ENCODE results near the gene SCUBE3.

The SCUBE3 gene

DNA sequence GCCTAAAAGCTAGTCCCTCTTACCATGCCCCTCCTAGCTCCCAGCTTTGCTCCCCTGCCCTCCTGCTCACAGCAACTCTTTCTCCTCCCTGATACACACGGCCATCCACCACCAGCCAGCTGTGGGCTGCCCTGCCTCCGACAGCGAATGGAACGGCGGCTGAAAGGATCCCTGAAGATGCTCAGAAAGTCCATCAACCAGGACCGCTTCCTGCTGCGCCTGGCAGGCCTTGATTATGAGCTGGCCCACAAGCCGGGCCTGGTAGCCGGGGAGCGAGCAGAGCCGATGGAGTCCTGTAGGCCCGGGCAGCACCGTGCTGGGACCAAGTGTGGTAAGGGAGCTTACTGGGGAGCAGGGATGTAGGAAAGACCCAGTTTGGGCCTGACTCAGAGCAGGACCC lies 29.1 kb downstream of the SCUBE3 start:
- no peak for DNase-seq

DNA sequence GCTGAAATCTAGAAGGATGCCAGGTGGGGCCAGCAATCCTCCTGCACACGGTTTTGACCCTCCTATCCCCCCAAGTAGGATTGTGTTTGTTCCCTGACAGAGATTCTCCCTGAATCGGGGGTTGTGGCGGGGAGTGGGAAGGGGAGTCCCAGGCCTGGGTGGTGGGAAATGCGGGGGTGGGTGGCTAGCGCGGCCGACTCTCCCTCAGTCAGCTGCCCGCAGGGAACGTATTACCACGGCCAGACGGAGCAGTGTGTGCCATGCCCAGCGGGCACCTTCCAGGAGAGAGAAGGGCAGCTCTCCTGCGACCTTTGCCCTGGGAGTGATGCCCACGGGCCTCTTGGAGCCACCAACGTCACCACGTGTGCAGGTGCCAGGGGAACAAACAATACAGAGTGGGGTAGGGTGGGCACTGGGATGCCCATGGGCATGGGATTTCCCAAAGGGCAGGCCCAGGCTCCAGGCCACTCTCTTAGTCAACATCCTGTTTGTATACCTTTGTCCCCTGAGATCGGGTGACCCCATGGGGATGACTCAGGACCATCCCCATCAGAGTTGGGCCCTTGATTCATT lies 29.7 kb downstream of the SCUBE3 start:
- no peak for DNase-seq

DNA sequence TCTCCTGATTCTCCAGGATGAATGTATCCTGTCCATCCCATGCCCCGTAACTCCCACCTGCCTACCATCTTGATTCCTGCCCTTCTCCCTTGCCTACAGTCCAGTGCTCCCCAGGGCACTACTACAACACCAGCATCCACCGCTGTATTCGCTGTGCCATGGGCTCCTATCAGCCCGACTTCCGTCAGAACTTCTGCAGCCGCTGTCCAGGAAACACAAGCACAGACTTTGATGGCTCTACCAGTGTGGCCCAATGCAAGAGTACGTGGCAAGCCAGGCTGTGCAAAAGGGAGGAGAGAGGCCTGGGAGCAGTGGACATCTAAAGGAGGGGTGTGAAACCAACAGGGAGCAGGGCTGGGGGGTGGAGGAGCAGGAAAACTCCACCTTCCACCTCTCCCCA lies 30.8 kb downstream of the SCUBE3 start:
- DNase-seq = no peak

DNA sequence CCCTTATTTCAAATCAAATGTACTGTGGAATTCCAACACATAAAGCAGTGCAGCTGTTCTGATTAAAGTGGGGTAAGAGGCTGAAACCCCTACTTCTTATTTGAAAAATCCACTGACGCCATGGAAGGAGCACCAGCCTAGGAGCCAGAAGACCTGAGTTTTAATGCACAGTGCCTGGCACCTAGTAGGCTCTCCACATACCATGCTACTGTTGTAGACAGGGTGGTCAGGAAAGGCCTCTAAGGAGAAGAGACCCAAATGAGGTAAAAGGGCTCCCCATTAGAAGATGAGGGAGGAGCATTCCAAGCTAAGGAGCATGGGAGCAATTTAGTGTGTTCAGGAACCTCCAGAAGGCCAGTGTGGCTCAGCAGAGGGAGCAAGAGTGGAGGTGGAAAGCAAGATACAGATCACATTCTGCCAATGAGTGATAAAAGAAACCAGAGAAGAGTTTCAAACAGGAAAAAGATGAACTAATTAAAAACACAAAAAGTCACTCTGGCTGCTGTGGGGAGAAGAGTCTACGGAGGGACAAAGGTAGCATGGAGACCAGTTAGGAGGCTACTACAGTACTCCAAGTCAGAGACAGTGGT lies 34.0 kb downstream of the SCUBE3 start:
- no peak for DNase-seq

DNA sequence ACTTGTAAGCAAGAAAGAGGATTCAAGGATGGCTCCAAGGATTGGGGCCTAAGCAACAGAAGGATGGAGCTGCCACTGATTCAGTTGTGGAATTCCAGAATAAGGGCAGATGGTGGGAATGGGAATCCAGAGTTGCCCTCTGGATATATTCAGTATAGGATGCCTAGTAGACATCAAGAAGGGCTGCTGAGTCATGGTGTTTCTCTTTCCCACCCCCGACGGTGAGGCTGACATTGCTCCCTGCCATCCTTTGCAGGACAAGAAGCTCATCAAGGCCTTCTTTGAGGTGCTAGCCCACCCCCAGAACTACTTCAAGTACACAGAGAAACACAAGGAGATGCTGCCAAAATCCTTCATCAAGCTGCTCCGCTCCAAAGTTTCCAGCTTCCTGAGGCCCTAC lies 34.5 kb downstream of the SCUBE3 start:
- DNase-seq = no peak

DNA sequence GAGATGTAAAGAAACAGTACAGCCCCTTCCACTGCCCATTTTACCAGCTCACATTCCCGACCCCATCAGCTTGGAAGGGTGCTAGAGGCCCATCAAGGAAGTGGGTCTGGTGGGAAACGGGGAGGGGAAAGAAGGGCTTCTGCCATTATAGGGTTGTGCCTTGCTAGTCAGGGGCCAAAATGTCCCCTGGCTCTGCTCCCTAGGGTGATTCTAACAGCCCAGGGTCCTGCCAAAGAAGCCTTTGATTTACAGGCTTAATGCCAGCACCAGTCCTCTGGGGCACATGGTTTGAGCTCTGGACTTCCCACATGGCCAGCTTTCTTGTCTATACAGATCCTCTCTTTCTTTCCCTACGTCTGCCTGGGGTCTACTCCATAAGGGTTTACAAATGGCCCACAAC lies 35.2 kb downstream of the SCUBE3 start:
- no peak for DNase-seq

DNA sequence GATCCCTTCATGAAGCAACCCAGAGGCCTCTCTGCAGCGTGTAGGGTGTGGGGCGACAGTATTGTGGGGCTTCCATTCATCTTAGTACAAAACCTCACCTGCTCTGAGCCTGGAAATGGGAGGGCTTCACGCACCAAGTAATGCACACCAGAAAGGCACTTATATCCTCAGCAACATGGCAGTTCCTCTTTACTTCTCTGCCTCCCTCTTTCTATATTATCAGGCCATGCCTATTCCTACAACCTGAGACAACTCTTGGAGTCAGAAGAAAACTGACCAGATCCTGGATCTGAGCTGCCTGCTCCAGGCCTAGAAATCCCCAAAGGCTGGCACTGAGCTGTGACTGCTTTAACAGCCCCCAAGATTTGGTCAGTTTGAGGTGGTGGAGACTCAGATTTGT lies 38.2 kb downstream of the SCUBE3 start:
- no peak for DNase-seq

DNA sequence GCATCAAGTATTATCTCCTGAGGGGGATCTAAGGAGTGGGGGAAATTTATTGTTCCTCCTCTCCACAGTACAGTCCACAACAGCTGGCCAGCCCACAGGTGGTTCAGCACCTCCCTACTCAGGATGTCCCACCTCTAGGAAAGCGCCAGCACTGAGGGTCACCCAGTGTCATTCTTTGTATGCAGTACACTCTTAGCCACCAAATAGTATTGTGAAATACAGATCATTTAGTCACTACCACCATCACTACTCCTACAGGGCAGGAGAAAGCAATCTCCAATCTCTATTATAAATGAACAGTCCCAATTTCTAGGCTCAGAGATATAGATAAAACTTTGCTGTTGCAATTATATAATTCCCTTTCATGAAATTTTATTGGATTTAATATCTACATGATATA lies 39.5 kb downstream of the SCUBE3 start:
- no peak for DNase-seq

DNA sequence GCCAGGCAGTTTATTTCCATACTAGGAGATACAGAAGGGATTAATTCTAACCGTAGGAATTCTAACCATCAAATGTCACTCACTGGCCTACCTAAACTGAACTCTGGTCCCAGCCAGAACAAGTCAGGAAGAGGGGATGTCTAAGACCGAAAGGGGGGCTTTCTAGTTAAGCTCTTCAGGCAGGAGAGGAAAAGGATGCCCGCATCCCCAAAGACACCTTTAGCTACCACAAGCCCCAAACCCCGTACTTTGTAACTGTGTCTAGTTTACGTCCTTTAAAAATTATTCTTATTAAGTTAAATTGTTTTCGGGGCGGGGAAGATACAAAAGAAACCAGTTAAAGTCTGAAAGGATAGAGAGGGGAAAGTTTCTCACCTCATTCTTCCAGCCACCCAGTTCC lies 44.6 kb downstream of the SCUBE3 start:
- no peak for DNase-seq

DNA sequence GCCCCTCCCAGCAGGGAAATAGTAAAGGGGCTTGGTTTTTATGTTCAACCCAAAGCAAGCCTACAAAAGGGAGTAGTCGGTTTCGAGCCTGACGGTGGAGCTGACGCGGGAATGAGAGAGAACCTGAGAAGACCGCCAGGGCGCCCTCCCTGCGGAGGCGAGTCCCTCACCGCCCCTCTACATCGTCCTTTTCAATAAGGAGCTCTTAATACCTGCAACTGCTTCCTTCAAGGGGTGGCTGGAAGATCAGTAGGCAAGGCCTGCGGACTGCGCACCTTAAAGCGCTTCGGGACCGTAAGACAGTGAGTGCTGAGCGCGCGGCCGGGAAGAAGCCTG lies 45.1 kb downstream of the SCUBE3 start:
- peak; percentile 29 for DNase-seq

DNA sequence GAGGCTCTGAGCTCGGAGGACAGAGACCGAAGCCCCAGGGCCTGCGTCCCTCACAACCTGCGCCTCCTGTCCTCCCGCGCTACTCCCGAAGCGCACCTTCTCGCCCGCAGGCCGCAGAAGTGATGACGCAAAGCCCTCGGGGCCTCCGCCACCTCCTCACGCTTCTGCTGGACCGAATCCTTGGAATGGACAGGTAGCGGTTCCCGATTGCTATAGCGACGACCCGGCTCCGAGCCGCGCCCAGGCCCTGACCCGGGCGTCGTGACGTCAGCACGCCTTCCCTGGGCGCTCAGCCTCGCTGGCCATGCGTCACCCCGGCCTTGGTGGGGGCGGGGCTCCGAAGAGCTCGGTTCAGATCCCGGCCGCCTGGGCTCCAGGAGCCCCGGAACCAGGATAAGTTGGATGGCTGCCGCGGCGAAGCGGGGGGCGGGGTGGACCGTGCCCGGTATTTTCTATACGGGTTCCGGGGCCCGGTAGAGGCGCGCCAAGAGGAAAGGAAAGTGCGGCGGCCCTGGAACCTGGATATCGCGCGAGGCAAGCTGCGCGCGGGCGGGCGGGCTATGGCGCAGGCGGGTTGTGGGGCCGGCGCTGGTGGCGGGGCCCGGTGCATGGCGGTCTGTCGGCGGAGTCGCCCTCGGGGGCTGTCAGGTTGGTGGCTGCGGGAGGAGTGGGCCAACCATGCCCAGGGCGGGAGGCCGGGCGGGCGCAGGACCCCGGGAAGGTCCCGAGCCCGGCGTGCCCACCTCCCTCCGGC lies 45.6 kb downstream of the SCUBE3 start, which contains the start of gene ZNF76:
TSS of gene ZNF76 (plus strand) at position 542 of the 754 bp plus-strand sequence. CDS start 21,417 bp downstream, outside the sequence.
- DNase-seq = peak; percentile 92

DNA sequence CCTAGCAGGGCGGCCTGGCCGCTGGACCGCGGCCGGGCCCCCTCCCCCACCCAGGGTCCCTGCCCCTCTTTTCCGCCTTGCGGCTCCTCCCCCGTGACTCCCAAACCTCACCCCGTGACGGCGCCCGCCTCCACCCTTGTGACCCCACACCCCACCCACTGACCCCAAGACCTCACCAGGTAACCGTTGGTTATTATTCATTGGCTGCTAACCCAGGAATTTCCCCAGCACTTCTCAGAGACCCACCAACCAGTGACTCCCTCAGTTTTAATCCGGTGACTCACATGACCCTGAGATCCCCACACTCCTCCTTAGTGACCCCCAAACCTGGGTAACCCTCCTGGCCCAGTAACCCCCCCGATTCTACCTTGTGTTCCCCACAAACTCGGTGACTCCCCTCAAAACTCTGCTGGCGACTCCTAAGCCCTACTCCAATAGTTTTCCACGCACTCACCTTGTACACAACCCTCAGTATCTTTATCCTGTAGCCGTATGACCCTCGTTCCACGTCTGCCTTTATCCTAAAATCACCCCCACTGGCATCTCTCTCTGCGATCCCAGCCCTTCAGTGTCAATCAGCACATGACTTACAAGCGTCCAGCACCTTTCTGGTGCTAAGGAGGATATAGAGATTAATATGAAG lies 46.3 kb downstream of the SCUBE3 start:
- DNase-seq = peak; percentile 64

DNA sequence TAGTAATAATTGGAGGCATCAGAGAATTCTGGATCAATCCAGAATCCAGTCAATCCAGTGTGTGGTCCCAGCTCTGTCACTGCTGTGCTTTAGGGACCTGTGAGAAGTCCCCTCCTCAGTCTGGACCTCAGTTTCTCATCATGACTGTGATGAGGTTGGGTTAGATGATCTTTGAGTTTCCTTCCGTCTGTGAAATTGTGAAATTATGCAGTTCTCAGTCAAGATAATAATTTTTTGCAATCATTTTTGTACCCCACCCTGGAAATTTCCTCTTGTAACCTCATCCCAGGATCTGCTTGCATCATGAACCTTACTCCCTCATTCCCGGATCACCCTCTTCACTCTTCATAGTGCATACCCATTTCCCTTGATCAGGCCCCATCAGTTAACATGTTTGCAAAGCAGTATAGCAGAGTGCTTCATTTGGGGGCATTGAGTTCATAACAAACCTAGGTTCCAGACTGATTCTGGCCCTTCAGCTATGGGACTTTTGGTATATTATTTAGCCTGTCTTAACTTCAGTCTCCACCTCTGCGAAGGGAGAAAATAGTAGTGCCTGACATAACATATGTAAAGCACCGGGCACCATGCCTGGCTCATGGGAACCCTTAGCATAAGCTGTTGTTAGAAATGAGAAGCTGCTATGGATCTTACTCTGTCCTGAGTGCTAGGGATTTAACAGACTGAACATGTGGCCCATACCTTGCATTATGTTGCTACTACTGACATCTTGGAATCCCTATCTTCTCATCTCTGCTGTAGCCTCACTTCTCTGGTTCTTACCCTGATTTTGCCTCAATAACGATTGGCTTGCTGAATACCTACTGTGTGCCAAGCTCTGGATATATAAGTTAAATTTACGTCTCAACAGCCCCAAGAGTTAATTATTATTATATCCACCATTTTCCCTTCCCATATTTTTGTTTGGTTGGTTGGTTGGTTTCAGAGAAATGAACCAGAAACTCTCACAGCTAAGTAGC lies 47.1 kb downstream of the SCUBE3 start:
- DNase-seq = no peak

DNA sequence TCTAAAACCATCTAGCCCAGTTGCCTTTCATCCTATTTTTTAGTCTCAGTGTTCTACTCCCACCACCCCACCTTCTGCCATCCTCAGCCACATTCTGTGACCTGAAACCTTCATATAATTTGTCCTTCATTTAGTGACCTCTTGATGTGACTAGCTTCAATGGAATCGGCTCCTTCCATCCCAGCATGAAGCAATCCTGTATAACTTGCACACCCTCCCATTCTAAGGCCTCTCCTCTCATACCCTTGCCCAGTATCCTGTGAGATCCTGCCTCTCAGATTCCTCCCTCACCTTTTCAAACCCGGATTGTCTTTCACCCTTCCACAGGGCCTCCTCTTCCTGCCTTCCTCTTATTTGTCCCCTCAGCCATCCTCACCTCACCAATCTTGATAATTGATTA lies 48.8 kb downstream of the SCUBE3 start:
- no peak for DNase-seq

DNA sequence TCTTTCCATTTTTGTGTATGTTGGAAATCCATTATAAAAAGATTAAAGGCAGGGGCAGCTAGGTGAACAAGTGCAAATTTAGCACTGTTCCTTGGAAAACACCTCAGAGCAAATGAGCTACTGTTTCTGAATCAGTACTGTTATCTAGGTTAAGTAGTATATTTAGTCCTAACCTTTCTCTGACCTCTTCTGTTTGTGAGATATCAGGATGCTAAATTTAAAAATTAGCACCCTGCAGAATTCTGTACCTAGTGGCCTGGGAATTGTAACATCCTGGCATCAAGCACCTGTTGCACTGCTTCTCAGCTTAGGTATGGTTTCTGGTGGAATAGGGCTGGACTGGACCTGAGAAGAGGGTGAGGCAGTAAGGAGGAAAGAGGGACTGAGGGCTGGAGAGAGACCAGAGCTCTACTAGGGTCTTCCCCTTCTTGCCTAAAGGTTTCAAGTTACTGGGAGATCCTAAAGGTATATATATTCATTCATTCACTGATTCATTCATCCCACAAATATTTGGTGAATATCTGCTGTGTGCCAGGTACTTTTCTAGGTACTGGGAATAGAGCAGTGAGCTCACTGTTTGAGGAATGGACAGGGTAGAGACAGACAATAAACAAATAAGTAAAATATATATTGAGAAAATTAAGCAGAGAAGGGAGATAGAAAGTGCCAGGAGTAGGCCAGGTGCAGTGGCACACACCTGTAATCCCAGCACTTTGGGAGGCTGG lies 51.0 kb downstream of the SCUBE3 start:
- no peak for DNase-seq

DNA sequence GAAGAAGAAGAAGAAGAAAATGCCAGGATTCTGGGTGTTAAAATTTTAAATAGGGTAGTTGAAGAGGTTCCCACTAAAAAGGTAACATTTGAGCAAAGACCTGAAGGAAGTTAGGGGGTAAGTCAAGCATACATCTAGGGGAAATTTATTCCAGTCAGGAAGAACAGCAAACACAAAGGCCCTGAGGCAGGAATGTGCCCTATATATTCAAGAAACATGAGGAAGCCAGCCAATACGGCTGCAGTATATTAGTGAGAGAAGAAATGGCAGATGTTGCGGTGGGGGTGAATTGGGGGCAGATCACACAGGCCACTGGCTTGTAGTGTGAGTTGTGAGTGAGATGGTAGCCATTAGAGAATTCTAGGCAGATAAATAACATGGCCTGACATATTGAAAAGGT lies 51.8 kb downstream of the SCUBE3 start:
- no peak for DNase-seq

DNA sequence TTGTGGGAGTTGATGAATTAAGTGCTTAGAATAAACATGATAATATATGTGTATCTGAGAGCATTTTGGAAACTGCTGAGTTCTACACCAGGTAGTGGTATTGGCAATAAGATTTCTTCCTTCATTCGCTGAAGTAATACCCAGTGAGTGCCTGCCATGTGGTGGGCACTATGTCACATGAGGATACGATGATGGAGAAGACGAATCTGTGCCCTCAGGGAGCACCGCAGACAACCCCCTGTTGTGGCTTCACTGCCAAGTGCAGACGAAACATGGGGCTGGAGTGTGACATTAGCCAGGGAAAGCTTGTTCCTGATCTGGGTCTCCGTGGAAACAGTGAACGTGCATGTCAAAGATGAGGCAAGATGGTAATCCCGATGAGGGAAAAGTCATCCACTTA lies 53.7 kb downstream of the SCUBE3 start:
- no peak for DNase-seq

DNA sequence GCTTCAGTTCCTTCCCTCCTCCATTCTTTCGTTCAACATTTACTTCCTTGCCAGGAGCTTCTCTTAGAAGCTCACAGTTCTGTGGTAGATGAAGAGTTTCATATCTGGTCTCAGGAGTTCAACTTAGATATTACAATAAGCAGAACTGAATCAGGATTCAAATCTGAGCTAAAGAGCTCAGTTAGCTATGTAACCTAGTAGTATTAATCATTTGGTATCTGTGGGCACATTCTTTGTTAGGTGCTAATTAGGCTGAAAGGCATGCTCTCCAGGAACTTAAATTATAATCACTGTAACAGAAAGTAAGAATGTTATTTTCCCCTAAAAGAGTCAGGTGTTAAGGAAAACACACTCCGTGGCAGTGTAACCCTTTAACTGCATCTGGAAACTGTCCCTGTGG lies 54.1 kb downstream of the SCUBE3 start:
- DNase-seq = no peak

DNA sequence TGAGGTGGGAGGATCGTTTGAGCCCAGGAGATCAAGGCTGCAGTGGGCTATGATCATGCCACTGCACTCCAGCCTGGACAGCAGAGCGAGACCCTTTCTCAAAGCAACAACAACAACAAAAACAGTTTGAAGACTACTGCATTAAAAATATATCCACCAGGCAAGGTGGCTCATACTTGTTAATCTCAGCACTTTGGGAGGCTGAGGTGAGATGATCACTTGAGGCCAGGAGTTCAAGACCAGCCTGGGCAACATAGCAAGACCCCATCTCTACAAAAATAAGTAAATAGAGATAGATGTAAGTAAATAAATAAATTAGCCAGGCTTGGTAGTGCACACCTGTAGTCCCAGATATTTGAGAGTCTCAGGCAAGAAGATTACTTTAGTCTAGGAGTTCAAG lies 58.2 kb downstream of the SCUBE3 start:
- DNase-seq = no peak

DNA sequence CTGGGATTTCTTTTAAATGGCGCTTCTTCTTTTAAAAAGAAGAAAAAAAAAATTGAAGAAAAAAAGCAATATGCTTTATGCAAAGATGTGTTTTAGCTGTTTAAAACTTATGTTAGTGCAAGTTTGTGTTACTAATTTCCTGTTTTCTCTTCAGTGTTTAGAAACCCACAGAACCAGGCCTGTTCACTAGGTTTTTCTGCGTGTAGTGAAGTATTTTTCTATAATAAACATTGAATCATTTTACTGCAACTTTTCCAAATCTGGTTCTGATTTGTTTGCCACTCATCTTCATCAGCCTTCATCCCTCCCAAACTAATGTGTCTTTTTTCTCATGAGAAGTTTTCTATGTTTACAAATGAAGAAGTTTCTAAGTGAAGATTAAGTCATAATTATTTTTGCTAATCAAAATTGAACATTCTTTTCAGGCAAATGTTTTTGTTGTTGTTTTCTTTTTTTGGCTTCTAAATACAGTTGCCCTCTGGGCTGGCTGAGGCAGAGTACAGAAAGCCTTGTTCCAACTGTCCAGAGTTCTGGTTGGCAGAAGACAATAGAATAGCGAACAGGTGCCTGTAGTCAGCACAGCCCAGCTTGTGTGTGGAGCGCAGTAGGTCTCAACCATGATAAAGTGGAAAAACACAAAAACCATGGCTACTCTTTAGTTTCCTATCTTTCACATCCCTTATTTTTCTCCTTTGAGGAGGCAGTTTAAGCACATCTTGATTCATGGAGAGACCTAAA lies 60.2 kb downstream of the SCUBE3 start:
- no peak for DNase-seq

DNA sequence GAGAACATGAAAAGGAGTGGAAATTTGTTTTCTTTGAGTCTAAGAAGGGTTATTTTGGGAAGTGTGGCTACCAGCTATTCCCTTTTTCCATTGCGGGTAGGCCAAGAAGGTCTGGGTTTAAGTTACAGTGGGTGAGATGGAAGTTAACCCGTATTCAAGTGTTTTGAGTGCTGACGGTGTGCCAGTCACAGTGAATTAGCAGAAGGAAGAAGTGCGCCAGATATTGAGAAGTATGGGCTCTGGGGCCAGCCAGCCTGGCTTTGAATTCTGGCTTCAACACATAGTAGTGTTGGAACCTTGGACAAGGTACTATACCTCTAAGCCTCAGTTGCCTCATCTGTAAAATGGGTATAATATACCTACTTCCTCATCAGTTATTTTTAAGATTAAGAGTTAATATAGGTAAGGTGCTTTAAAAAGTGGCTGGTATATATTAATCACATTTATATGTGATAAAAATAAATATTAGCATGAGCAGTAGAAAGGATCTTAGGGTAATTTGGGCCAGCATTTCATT lies 62.0 kb downstream of the SCUBE3 start:
- no peak for DNase-seq
